H9 (cell line): ENCODE results near the gene HYAL3. TPM values are rescaled to one million over a fixed set of nuclear protein-coding genes. Genes with fewer than 3 reads are reported as not detected.

ENCODE experiments used
- DNase-seq: peaks from one replicate; pipeline ENCODE4 v3.0.0-alpha.2; 2017
- H2AFZ ChIP-seq: one replicate; pipeline ENCODE4 v1.6.1; 2013; ENCODE audit warnings: mild to moderate bottlenecking, low read length, control low read depth, moderate library complexity
- H2AK5ac ChIP-seq: 2 replicates; pipeline ENCODE4 v1.6.1; 2013; ENCODE audit warnings: low read length, control low read depth, mixed read lengths; ENCODE audit not compliant: insufficient read length
- H2BK120ac ChIP-seq: one replicate; pipeline ENCODE4 v1.6.1; 2013; ENCODE audit warnings: low read depth, mild to moderate bottlenecking, low read length, control low read depth, inconsistent platforms; ENCODE audit not compliant: poor library complexity, severe bottlenecking
- H2BK12ac ChIP-seq: 2 replicates; pipeline ENCODE4 v1.6.1; 2013; ENCODE audit warnings: low read length, control low read depth, mixed read lengths, low read depth; ENCODE audit not compliant: insufficient read length
- H2BK15ac ChIP-seq: 2 replicates; pipeline ENCODE4 v1.6.1; 2013; ENCODE audit warnings: low read depth, low read length, control low read depth
- H2BK20ac ChIP-seq: one replicate; pipeline ENCODE4 v1.6.1; 2013; ENCODE audit warnings: low read depth, mild to moderate bottlenecking, low read length, control low read depth, inconsistent platforms; ENCODE audit not compliant: poor library complexity, severe bottlenecking
- H2BK5ac ChIP-seq: 2 replicates; pipeline ENCODE4 v1.6.1; 2013; ENCODE audit warnings: low read length, control low read depth, mixed read lengths; ENCODE audit not compliant: insufficient read length
- H3K14ac ChIP-seq: 2 replicates; pipeline ENCODE4 v1.6.1; 2013; ENCODE audit warnings: low read length, control low read depth; ENCODE audit not compliant: insufficient read depth
- H3K18ac ChIP-seq: 2 replicates; pipeline ENCODE4 v1.6.1; 2013; ENCODE audit warnings: low read depth, mild to moderate bottlenecking, mixed read lengths, low read length, control low read depth; ENCODE audit not compliant: insufficient read length
- H3K23ac ChIP-seq: 2 replicates; pipeline ENCODE4 v1.6.1; 2013; ENCODE audit warnings: low read length, control low read depth, mixed read lengths, low read depth; ENCODE audit not compliant: insufficient read length
- H3K23me2 ChIP-seq: 2 replicates; pipeline ENCODE4 v1.6.1; 2013; ENCODE audit warnings: low read depth, mild to moderate bottlenecking, mixed read lengths, low read length, control low read depth; ENCODE audit not compliant: insufficient read length, poor library complexity, severe bottlenecking
- H3K27ac ChIP-seq: 2 replicates; pipeline ENCODE4 v1.5.1; 2013; ENCODE audit warnings: low read length, control low read depth, mixed read lengths, low read depth; ENCODE audit not compliant: insufficient read length
- H3K27me3 ChIP-seq: 2 replicates; pipeline ENCODE4 v1.6.1; 2013; ENCODE audit warnings: low read length, control low read depth, inconsistent platforms; ENCODE audit not compliant: insufficient read depth
- H3K4ac ChIP-seq: 2 replicates; pipeline ENCODE4 v1.6.1; 2013; ENCODE audit warnings: low read depth, mild to moderate bottlenecking, control low read depth, inconsistent platforms, low read length, moderate library complexity
- H3K4me1 ChIP-seq: 2 replicates; pipeline ENCODE4 v1.6.1; 2013; ENCODE audit warnings: low read length, control low read depth, inconsistent platforms; ENCODE audit not compliant: insufficient read depth
- H3K4me2 ChIP-seq: 2 replicates; pipeline ENCODE4 v1.6.1; 2013; ENCODE audit warnings: low read length, control low read depth, mixed read lengths; ENCODE audit not compliant: insufficient read length, insufficient read depth
- H3K56ac ChIP-seq: 2 replicates; pipeline ENCODE4 v1.6.1; 2013; ENCODE audit warnings: low read depth, mild to moderate bottlenecking, mixed read lengths, low read length, control low read depth; ENCODE audit not compliant: insufficient read length
- H3K79me1 ChIP-seq: 2 replicates; pipeline ENCODE4 v1.6.1; 2013; ENCODE audit warnings: low read depth, mild to moderate bottlenecking, moderate library complexity, low read length, control low read depth, inconsistent platforms; ENCODE audit not compliant: insufficient read depth, poor library complexity, severe bottlenecking
- H3K79me2 ChIP-seq: 2 replicates; pipeline ENCODE4 v1.6.1; 2013; ENCODE audit warnings: low read length, control low read depth, inconsistent platforms; ENCODE audit not compliant: insufficient read depth
- H3K9ac ChIP-seq: 2 replicates; pipeline ENCODE4 v1.6.1; 2013; ENCODE audit warnings: low read length, control low read depth, mixed read lengths; ENCODE audit not compliant: insufficient read length; ENCODE audit errors: extremely low read depth
- H3K9me3 ChIP-seq: one replicate; pipeline ENCODE4 v1.6.1; 2013; ENCODE audit warnings: low read depth, low read length, inconsistent platforms; ENCODE audit not compliant: control insufficient read depth
- H3T11ph ChIP-seq: one replicate; pipeline ENCODE4 v1.6.1; 2013; ENCODE audit warnings: mild to moderate bottlenecking, low read length, control low read depth, inconsistent platforms
- H4K20me1 ChIP-seq: one replicate; pipeline ENCODE4 v1.6.1; 2013; ENCODE audit not compliant: control insufficient read depth, insufficient read length, insufficient read depth
- H4K5ac ChIP-seq: 2 replicates; pipeline ENCODE4 v1.6.1; 2013; ENCODE audit warnings: low read depth, mild to moderate bottlenecking, mixed read lengths, low read length, control low read depth; ENCODE audit not compliant: insufficient read length
- H4K8ac ChIP-seq: replicated peaks from 2 replicates; pipeline ENCODE4 v1.6.1; 2013; ENCODE audit warnings: low read length, control low read depth, mixed read lengths, low read depth; ENCODE audit not compliant: insufficient read length
- H4K91ac ChIP-seq: 2 replicates; pipeline ENCODE4 v1.6.1; 2013; ENCODE audit warnings: low read depth, mild to moderate bottlenecking, moderate library complexity, mixed read lengths, low read length, control low read depth; ENCODE audit not compliant: insufficient read length
- H3K27ac Mint-ChIP-seq, 3 experiments: 2 replicates in 2 of 3; 3 replicates in 1 of 3; pipeline ENCODE4 v1.8.0; 2020 to 2021; ENCODE audit warnings: mixed read lengths in 3 of 3, mild to moderate bottlenecking in 1 of 3, moderate library complexity in 1 of 3
- H3K27me3 Mint-ChIP-seq: 2 replicates; pipeline ENCODE4 v1.8.0; 2021; ENCODE audit warnings: low read depth, mild to moderate bottlenecking, moderate library complexity, mixed read lengths
- H3K36me3 Mint-ChIP-seq, 3 experiments: 2 replicates in 2 of 3; 3 replicates in 1 of 3; pipeline ENCODE4 v1.8.0; 2020 to 2021; ENCODE audit warnings: low read depth in 3 of 3, mixed read lengths in 3 of 3; ENCODE audit not compliant: insufficient read depth in 1 of 3
- H3K4me1 Mint-ChIP-seq, 2 experiments: 2 replicates each; pipeline ENCODE4 v1.8.0; 2020; ENCODE audit warnings: mixed read lengths in 2 of 2
- H3K4me3 Mint-ChIP-seq, 2 experiments: 2 replicates in 1 of 2; 3 replicates in 1 of 2; pipeline ENCODE4 v1.8.0; 2020 to 2021; ENCODE audit warnings: mild to moderate bottlenecking in 2 of 2, mixed read lengths in 2 of 2, moderate library complexity in 1 of 2
- H3K9me3 Mint-ChIP-seq, 2 experiments: 2 replicates in 1 of 2; 3 replicates in 1 of 2; pipeline ENCODE4 v1.8.0; 2020; ENCODE audit warnings: mild to moderate bottlenecking in 2 of 2, mixed read lengths in 2 of 2, moderate library complexity in 1 of 2
- WGBS: extraction: QIAGEN DNeasy Blood & Tissue Kit; methylation state at CpG from one replicate; pipeline ENCODE4 v1.1.7; 2013; ENCODE audit warnings: missing lambda C conversion rate, low lambda C conversion rate, mixed read lengths; ENCODE audit not compliant: insufficient read length; ENCODE audit errors: extremely low coverage; 5-methylcytosine and 5-hydroxymethylcytosine counted together
- total RNA-seq: library from RNA; stranded (reverse); gene quantifications from 2 replicates; pipeline ENCODE4 v1.2.1, GENCODE V29; 2021
- TF ChIP-seq, protein P1 (sequence below): fragments of 200-600 bp; sonication (generic); conservative IDR thresholded peaks from 3 replicates; pipeline ENCODE4 v1.8.0; 2021; ENCODE audit warnings: antibody characterized with exemption, mild to moderate bottlenecking

The HYAL3 gene
- total RNA-seq, 1 experiment from 2014 or later = 3.1 TPM

DNA sequence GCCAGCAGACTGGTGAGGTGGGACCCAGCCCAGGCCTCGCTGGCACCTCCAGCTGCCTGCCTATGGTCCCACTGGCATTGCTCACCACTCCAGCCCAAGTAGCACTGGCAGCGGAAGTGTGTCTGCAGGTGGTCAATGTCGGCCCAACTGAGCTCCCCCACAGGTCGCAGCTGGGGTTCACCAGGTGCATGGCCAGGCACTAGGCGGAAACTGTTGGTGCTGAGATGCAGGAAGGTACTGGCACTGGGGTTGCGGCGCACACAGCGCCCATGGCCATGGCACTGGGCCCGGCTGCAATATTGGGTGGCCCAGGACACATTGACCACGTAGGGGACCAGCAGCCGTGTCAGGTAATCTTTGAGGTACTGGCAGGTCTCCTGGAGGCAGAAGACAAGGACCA lies 19.0 kb upstream of the HYAL3 start:
- H3K4me2 ChIP-seq = no peak overlapping the region
- no peak overlapping the region for H3K56ac ChIP-seq
- no peak overlapping the region for H2AK5ac ChIP-seq
- no CpG with 5 or more reads among the region's 11 CpGs for WGBS
- peaks cover 4% of the 10 kb centered on the region; the same call in 1 of the 2 replicates for H3K4me1 ChIP-seq
- H2BK5ac ChIP-seq = no peak overlapping the region
- H3K18ac ChIP-seq = no peak overlapping the region
- H2BK120ac ChIP-seq = no peak overlapping the region
- H3K9ac ChIP-seq = no peak overlapping the region
- peak overlapping the region in 1 of 2 experiments; percentile 44; a peak in 2 of 5 replicates for H3K4me3 Mint-ChIP-seq
- no peaks in the 10 kb centered on the region for H3K27me3 ChIP-seq
- no peaks in the 10 kb centered on the region for H4K20me1 ChIP-seq
- no peak overlapping the region for H2BK20ac ChIP-seq
- H3K79me2 ChIP-seq = peaks cover 5% of the 10 kb centered on the region; the same call in 1 of the 2 replicates
- H3K14ac ChIP-seq = no peak overlapping the region
- no peak overlapping the region for H3K4ac ChIP-seq
- H3K27ac Mint-ChIP-seq = no peak overlapping the region
- no peak overlapping the region for H2BK12ac ChIP-seq
- no peak overlapping the region for H4K5ac ChIP-seq
- H3K36me3 Mint-ChIP-seq = peaks cover 48 to 56% (median 55%) of the 10 kb centered on the region in 3 experiments
- no peak overlapping the region for H4K8ac ChIP-seq
- H4K91ac ChIP-seq = no peak overlapping the region
- no peak overlapping the region for H3K23ac ChIP-seq
- peaks cover 5 to 7% of the 10 kb centered on the region in 2 experiments for H3K9me3 Mint-ChIP-seq
- peaks cover 15% of the 10 kb centered on the region for H3K23me2 ChIP-seq
- H3K79me1 ChIP-seq = no peaks in the 10 kb centered on the region
- no peaks in the 10 kb centered on the region for H3K27me3 Mint-ChIP-seq
- TF ChIP-seq, protein P1, sequence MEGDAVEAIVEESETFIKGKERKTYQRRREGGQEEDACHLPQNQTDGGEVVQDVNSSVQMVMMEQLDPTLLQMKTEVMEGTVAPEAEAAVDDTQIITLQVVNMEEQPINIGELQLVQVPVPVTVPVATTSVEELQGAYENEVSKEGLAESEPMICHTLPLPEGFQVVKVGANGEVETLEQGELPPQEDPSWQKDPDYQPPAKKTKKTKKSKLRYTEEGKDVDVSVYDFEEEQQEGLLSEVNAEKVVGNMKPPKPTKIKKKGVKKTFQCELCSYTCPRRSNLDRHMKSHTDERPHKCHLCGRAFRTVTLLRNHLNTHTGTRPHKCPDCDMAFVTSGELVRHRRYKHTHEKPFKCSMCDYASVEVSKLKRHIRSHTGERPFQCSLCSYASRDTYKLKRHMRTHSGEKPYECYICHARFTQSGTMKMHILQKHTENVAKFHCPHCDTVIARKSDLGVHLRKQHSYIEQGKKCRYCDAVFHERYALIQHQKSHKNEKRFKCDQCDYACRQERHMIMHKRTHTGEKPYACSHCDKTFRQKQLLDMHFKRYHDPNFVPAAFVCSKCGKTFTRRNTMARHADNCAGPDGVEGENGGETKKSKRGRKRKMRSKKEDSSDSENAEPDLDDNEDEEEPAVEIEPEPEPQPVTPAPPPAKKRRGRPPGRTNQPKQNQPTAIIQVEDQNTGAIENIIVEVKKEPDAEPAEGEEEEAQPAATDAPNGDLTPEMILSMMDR = no peak
- DNase-seq = no peak
- no peak overlapping the region for H2AFZ ChIP-seq
- no peak overlapping the region for H3T11ph ChIP-seq
- no peaks in the 10 kb centered on the region for H3K9me3 ChIP-seq
- no peak overlapping the region for H2BK15ac ChIP-seq
- H3K27ac ChIP-seq = no peak overlapping the region
- peaks cover 21 to 36% of the 10 kb centered on the region in 2 experiments for H3K4me1 Mint-ChIP-seq
